Prostate gland (tissue), 2 donors: Measurements from ENCODE around the gene ANAPC4. TPM values are rescaled to one million over a fixed set of nuclear protein-coding genes. Genes with fewer than 3 reads are reported as not detected.

Experiments
- DNase-seq: peaks from one replicate; pipeline ENCODE4 v3.0.0-alpha.2; 2019; ENCODE audit warnings: low spot score
- H3K27ac ChIP-seq, 2 donors: fragments of 200-600 bp; sonication (generic); 2 replicates each; pipeline ENCODE4 v1.5.1; 2017 to 2019
- H3K27me3 ChIP-seq: fragments of 200-600 bp; sonication (generic); replicated peaks from 2 replicates; pipeline ENCODE4 v1.5.1; 2019; ENCODE audit not compliant: insufficient read depth
- H3K36me3 ChIP-seq, 2 donors: fragments of 200-600 bp; sonication (generic); 1 replicate in 1 of 2; 2 replicates in 1 of 2; pipeline versions ENCODE4 v1.5.1 to v1.8.1; 2017 to 2019
- H3K4me1 ChIP-seq: fragments of 200-600 bp; sonication (generic); replicated peaks from 2 replicates; pipeline ENCODE4 v1.5.1; 2019
- H3K4me3 ChIP-seq, 2 donors: fragments of 200-600 bp; sonication (generic); 2 replicates each; pipeline ENCODE4 v1.5.1; 2017 to 2019
- H3K9me3 ChIP-seq: fragments of 200-600 bp; sonication (generic); 2 replicates; pipeline ENCODE4 v1.5.1; 2017
- POLR2A ChIP-seq: fragments of 450-650 bp; IDR thresholded peaks from one replicate; pipeline ENCODE4 v1.6.1; 2016; ENCODE audit warnings: antibody characterized with exemption, mild to moderate bottlenecking
- POLR2AphosphoS5 ChIP-seq: sonication (generic); formaldehyde crosslinking; IDR thresholded peaks from one replicate; pipeline ENCODE4 v1.6.1; 2017; ENCODE audit warnings: antibody characterized with exemption
- WGBS: methylation state at CpG from one replicate; pipeline ENCODE4 v1.1.5; 2018; 5-methylcytosine and 5-hydroxymethylcytosine counted together
- intact Hi-C: fragments of 100-400 bp; cut with DNase I; formaldehyde crosslinking; loops from one replicate; pipeline ENCODE4 v1.14.2; 2022
- total RNA-seq, 2 donors: library from RNA; depleted of rRNA; stranded (reverse); fragments of >200 nt; gene quantifications; one replicate each; pipeline ENCODE4 v1.1.0, GENCODE V29; 2016
- TF ChIP-seq, protein P1 (sequence below), 4 experiments: fragments of 200-600 bp in 2 of 4; fragments of 450-650 bp in 2 of 4; sonication (generic) in 2 of 4; IDR thresholded peaks; 1 replicate in 3 of 4; 2 replicates in 1 of 4; pipeline ENCODE4 v1.5.1; 2016 to 2019; ENCODE audit warnings: antibody characterized with exemption in 4 of 4, mild to moderate bottlenecking in 2 of 4, moderate library complexity in 2 of 4

Gene ANAPC4
- total RNA-seq, 2 donors from 2014 or later, result 20.2 to 20.7 TPM

DNA sequence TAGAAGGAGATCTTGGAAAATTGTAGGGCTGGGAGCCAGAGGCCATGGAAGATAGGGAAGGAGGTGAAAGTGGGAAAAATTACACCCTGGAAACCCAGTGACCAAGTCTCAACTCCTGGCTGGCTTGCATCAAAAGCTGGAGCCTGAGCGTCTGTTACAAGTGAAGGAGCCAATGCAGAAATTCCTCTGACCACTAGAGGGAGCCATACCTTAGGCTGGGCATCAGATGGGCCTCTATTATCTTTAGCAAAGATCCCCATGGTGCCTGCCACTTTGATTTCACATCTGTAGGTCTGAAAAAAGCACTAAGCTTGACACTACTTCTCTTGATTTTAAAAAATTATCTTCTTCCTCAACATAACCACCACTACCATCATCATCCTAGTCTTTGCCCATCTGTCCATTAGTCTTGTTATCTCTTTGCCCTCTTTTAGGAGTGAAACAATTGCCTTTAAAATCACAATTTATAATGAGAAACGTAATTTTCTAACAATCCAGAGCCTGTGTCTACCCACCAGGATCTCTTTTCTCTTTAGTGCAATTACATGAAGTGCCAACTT, 62.9 kb downstream of the ANAPC4 start:
- Histone ChIP-seq H3K4me1 (no peaks in the 10 kb centered on the region), H3K9me3 (no peaks in the 10 kb centered on the region), H3K27ac (no peak overlapping the region), H3K36me3 (no peaks in the 10 kb centered on the region), H3K4me3 (no peak overlapping the region), H3K27me3 (no peaks in the 10 kb centered on the region)
- 5% methylated on average over 2 of the region's 2 CpGs for WGBS
- intact Hi-C loops, result loop anchor here (2.0 kb wide), 1 partner anchor 329 kb away; no protein-coding TSS in a partner anchor
- peak; percentile 64 for DNase-seq
- TF ChIP-seq, protein P1, sequence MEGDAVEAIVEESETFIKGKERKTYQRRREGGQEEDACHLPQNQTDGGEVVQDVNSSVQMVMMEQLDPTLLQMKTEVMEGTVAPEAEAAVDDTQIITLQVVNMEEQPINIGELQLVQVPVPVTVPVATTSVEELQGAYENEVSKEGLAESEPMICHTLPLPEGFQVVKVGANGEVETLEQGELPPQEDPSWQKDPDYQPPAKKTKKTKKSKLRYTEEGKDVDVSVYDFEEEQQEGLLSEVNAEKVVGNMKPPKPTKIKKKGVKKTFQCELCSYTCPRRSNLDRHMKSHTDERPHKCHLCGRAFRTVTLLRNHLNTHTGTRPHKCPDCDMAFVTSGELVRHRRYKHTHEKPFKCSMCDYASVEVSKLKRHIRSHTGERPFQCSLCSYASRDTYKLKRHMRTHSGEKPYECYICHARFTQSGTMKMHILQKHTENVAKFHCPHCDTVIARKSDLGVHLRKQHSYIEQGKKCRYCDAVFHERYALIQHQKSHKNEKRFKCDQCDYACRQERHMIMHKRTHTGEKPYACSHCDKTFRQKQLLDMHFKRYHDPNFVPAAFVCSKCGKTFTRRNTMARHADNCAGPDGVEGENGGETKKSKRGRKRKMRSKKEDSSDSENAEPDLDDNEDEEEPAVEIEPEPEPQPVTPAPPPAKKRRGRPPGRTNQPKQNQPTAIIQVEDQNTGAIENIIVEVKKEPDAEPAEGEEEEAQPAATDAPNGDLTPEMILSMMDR (IDR thresholded peaks at IDR 0.05), result peak; percentile 65 to 79 (median 72)
- TF ChIP-seq POLR2A, result no peak

DNA sequence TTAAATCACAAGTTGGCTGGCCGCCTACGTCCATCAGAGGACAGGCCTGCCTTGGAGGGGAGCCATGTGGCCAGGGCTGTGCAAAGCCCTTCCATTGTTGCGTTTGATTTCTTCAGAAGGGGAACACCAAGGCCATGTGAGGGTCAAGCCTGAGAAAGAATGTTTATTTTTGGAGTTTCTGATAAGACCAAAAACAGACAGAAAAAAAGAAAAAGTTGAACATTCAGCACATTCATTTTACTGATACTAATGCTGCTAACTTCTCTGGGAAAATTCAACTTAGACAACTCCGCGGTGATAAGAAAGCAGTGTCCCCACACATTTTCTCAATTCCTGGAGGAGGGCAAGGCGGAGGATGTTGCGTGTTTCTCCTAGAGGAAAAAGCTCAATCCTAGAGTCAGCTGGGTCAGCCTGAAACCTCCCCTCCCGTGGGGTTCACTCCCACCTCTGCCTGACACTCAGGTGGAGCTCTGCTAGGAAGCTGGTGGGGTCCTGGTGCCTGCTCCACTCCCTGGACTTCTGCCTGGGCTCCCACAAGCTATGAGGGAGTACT, 63.5 kb downstream of the ANAPC4 start:
- intact Hi-C loops, result no loop called here
- H3K27ac ChIP-seq, result no peak overlapping the region
- 60% methylated on average over 8 of the region's 8 CpGs for WGBS

DNA sequence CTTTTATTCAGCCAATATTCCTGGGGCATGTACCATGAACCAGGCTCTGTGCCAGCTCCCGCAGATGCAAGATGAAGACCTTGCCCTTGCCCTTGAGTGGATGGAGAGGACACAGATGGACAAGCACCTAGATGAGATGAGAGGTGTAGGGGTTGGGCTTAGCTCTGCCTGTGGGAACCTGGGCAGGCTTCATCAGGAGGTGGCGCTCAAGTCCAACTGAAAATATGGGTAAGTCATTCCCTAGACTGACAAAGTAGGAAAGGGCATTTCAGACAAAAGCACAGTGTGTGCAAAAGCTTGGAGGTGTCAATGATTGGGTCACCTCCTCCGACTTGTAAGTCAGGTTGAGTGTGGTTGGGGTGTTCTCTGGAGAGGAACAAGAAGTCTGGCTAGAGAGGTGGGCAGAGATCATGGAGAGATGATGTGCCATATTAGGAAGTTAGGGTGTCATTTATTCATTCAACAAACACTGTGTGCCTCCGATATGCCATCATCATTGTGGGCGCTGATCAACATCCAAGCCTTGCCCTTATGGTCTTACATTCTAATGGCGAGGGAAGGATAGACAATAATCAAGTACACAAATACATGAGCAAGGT, 64.6 kb downstream of the ANAPC4 start:
- TF ChIP-seq POLR2A (no peak), POLR2AphosphoS5 (no peak)
- TF ChIP-seq, protein P1 (IDR thresholded peaks at IDR 0.05), result peak in 3 of 4 experiments; percentile 48 to 70 (median 51)
- Histone ChIP-seq H3K36me3 (no peaks in the 10 kb centered on the region), H3K9me3 (no peaks in the 10 kb centered on the region), H3K4me3 (no peak overlapping the region), H3K27me3 (no peaks in the 10 kb centered on the region), H3K4me1 (no peaks in the 10 kb centered on the region), H3K27ac (no peak overlapping the region)
- intact Hi-C loops, result no loop called here
- peak; percentile 49 for DNase-seq
- 51% methylated on average over 6 of the region's 6 CpGs for WGBS

More for the DNA sequence above, 63.5 kb downstream of the ANAPC4 start:
- Histone ChIP-seq H3K4me1 (no peaks in the 10 kb centered on the region), H3K27me3 (no peaks in the 10 kb centered on the region), H3K9me3 (no peaks in the 10 kb centered on the region), H3K4me3 (no peak overlapping the region), H3K36me3 (no peaks in the 10 kb centered on the region)
- no peak for DNase-seq
- TF ChIP-seq POLR2A (no peak), POLR2AphosphoS5 (no peak)
- TF ChIP-seq, protein P1 (IDR thresholded peaks at IDR 0.05), result no peak

DNA sequence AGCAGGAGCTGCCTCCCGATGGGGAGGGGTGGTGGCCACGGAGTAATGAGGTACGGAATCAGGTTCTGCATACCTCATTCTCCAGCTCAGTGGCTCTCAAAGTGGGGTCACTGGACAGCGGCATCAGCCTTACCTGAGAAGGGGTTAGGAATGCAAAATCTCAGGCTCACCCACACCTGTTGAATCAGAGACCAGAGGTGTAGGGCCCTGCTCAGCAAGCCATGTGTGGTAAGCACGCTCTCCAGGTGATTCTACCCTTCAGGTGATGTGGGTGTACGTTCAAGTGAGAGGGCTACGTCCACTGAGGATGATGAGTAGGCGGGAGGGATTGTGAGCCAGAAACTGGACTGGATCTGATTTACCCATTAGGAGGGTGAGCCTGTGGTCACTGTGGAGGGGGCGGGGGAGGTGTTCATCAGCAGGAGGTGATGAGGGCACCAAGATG, 65.8 kb downstream of the ANAPC4 start:
- intact Hi-C loops, result no loop called here
- no peaks in the 10 kb centered on the region for H3K9me3 ChIP-seq
- H3K36me3 ChIP-seq, result no peaks in the 10 kb centered on the region
- H3K4me1 ChIP-seq, result no peaks in the 10 kb centered on the region
- 81% methylated on average over 9 of the region's 9 CpGs for WGBS
- no peak for DNase-seq
- no peak overlapping the region for H3K27ac ChIP-seq
- TF ChIP-seq POLR2AphosphoS5, result no peak
- TF ChIP-seq POLR2A, result no peak
- TF ChIP-seq, protein P1 (IDR thresholded peaks at IDR 0.05), result no peak
- H3K27me3 ChIP-seq, result no peaks in the 10 kb centered on the region
- H3K4me3 ChIP-seq, result no peak overlapping the region

DNA sequence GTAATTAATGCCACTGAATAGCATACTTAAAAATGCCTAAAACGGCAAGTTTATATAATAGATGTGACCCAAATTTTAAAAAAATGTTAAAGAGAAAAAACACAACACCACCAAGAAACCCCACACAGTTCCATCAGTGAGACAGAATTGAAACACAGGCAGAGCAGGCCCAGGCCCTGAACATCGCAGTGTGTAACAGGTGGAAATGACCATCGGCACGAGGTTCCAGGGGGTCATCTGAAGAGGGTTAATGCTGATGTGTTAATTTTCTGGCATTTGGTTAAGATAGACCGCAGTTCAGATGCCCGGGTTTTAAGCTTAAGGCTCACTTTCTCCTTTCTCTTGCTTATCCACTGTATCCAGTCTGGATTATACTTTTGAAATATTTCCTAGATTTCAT, 66.8 kb downstream of the ANAPC4 start:
- TF ChIP-seq, protein P1 (IDR thresholded peaks at IDR 0.05), result no peak
- TF ChIP-seq POLR2A, result no peak
- TF ChIP-seq POLR2AphosphoS5, result no peak
- no peaks in the 10 kb centered on the region for H3K4me1 ChIP-seq
- no peak overlapping the region for H3K27ac ChIP-seq
- no peaks in the 10 kb centered on the region for H3K9me3 ChIP-seq
- H3K27me3 ChIP-seq, result no peaks in the 10 kb centered on the region
- H3K36me3 ChIP-seq, result no peaks in the 10 kb centered on the region
- DNase-seq, result no peak
- no peak overlapping the region for H3K4me3 ChIP-seq
- intact Hi-C loops, result no loop called here
- 93% methylated on average over 6 of the region's 6 CpGs for WGBS
